Neural progenitor cell (in vitro differentiated cells): ENCODE results near the gene STK32B. TPM values are rescaled to one million over a fixed set of nuclear protein-coding genes. Genes with fewer than 3 reads are reported as not detected.
A peak's percentile ranks its signal among the peaks of the same experiment; 100 is the strongest.
"Not testable (repeated sequence)": the region's sequence is repeated elsewhere in the genome, so short reads cannot be mapped to it uniquely, and the experiment has no call there.

Experiments used
- DNase-seq: peaks from one replicate; pipeline ENCODE4 v3.0.0-alpha.2; 2016; ENCODE audit warnings: low spot score
- H2AFZ ChIP-seq: fragments of 200-600 bp; sonication (generic); replicated peaks from 2 replicates; pipeline ENCODE4 v1.6.1; 2016; ENCODE audit warnings: antibody characterized with exemption
- H3F3A ChIP-seq: fragments of 200-600 bp; sonication (generic); 2 replicates; pipeline ENCODE4 v1.6.1; 2016; ENCODE audit warnings: antibody characterized with exemption, low read depth
- H3K27ac ChIP-seq: fragments of 200-600 bp; sonication (generic); 2 replicates; pipeline ENCODE4 v1.5.1; 2016; ENCODE audit warnings: mild to moderate bottlenecking
- H3K27me3 ChIP-seq: fragments of 200-600 bp; sonication (generic); 2 replicates; pipeline ENCODE4 v1.6.1; 2016; ENCODE audit warnings: mild to moderate bottlenecking, moderate library complexity
- H3K36me3 ChIP-seq: fragments of 200-600 bp; sonication (generic); 2 replicates; pipeline ENCODE4 v1.5.1; 2016
- H3K4me1 ChIP-seq: fragments of 200-600 bp; sonication (generic); 2 replicates; pipeline ENCODE4 v1.6.1; 2016; ENCODE audit warnings: mixed run types
- H3K4me2 ChIP-seq: fragments of 200-600 bp; sonication (generic); 2 replicates; pipeline ENCODE4 v1.6.1; 2016
- H3K4me3 ChIP-seq: fragments of 200-600 bp; sonication (generic); 2 replicates; pipeline ENCODE4 v1.5.1; 2016
- H3K79me2 ChIP-seq: fragments of 200-600 bp; sonication (generic); 2 replicates; pipeline ENCODE4 v1.6.1; 2016; ENCODE audit warnings: low read depth
- H3K9ac ChIP-seq: fragments of 200-600 bp; sonication (generic); 2 replicates; pipeline ENCODE4 v1.6.1; 2016
- H3K9me3 ChIP-seq: fragments of 200-600 bp; sonication (generic); 2 replicates; pipeline ENCODE4 v1.5.1; 2016; ENCODE audit warnings: low read depth
- H4K20me1 ChIP-seq: fragments of 200-600 bp; sonication (generic); 2 replicates; pipeline ENCODE4 v1.6.1; 2016; ENCODE audit warnings: low read depth
- H3K27ac Mint-ChIP-seq: 3 replicates; pipeline ENCODE4 v1.8.0; 2021; ENCODE audit warnings: mixed read lengths
- H3K27me3 Mint-ChIP-seq: 2 replicates; pipeline ENCODE4 v1.8.0; 2022; ENCODE audit warnings: low read depth, mild to moderate bottlenecking, inconsistent platforms, moderate library complexity, mixed read lengths; ENCODE audit not compliant: insufficient read depth
- H3K36me3 Mint-ChIP-seq: 3 replicates; pipeline ENCODE4 v1.8.0; 2021; ENCODE audit warnings: mixed read lengths
- H3K4me1 Mint-ChIP-seq: 3 replicates; pipeline ENCODE4 v1.8.0; 2021; ENCODE audit warnings: mixed read lengths
- H3K4me3 Mint-ChIP-seq: 3 replicates; pipeline ENCODE4 v1.8.0; 2021; ENCODE audit warnings: mild to moderate bottlenecking, moderate library complexity, mixed read lengths
- H3K9me3 Mint-ChIP-seq: 3 replicates; pipeline ENCODE4 v1.8.0; 2020; ENCODE audit warnings: mixed read lengths
- EZH2 ChIP-seq: fragments of 200-600 bp; sonication (generic); IDR thresholded peaks from 2 replicates; pipeline ENCODE4 v1.6.1; 2017; ENCODE audit warnings: antibody characterized with exemption, mild to moderate bottlenecking, moderate library complexity
- EZH2phosphoT487 ChIP-seq: fragments of 200-600 bp; sonication (generic); IDR thresholded peaks from 2 replicates; pipeline ENCODE4 v1.6.1; 2017; ENCODE audit warnings: antibody characterized with exemption
- total RNA-seq: library from RNA; depleted of rRNA; stranded (reverse); fragments of >200 nt; gene quantifications from 2 replicates; pipeline ENCODE4 v1.2.3, GENCODE V29; 2015; ENCODE audit warnings: low replicate concordance
- TF ChIP-seq, protein P1 (sequence below): fragments of 200-600 bp; sonication (generic); IDR thresholded peaks from 2 replicates; pipeline ENCODE4 v1.5.1; 2017; ENCODE audit warnings: antibody characterized with exemption, mild to moderate bottlenecking

Gene STK32B
- total RNA-seq, 1 donor from 2014 or later: 2.5 TPM

DNA sequence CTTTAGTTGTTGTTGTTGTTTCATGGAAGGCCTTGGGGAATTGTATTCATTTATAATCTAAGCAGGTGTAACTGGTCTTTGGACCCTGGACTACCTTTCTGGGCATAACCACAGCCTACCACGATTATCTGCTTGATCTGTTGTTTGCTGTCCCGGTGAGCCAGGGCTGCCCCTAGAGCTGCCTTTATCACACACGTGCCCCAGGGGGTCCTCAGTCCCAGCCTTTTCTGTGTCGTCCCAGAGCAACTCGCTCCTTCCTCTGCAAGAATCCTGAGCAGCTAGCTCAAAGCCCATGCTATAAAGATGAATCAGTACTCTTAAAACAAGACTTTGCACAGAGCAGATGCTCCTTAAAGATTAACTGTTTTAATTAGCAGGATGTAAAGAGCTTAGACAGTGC is 383.9 kb downstream of the STK32B start:
- Histone ChIP-seq H3F3A (no peaks in the 10 kb centered on the region), H3K4me3 (no peak overlapping the region), H3K9me3 (no peaks in the 10 kb centered on the region), H2AFZ (no peak overlapping the region), H3K9ac (no peak overlapping the region), H3K4me2 (no peak overlapping the region), H3K79me2 (no peaks in the 10 kb centered on the region), H3K27ac (no peak overlapping the region), H4K20me1 (no peaks in the 10 kb centered on the region), H3K27me3 (no peaks in the 10 kb centered on the region), H3K36me3 (no peaks in the 10 kb centered on the region), H3K4me1 (no peaks in the 10 kb centered on the region)
- H3K4me3 Mint-ChIP-seq: no peak overlapping the region
- H3K4me1 Mint-ChIP-seq: no peaks in the 10 kb centered on the region
- H3K27me3 Mint-ChIP-seq: no peaks in the 10 kb centered on the region
- peak; percentile 33 for DNase-seq
- H3K9me3 Mint-ChIP-seq: peaks cover 3% of the 10 kb centered on the region
- no peak overlapping the region for H3K27ac Mint-ChIP-seq
- TF ChIP-seq, protein P1, sequence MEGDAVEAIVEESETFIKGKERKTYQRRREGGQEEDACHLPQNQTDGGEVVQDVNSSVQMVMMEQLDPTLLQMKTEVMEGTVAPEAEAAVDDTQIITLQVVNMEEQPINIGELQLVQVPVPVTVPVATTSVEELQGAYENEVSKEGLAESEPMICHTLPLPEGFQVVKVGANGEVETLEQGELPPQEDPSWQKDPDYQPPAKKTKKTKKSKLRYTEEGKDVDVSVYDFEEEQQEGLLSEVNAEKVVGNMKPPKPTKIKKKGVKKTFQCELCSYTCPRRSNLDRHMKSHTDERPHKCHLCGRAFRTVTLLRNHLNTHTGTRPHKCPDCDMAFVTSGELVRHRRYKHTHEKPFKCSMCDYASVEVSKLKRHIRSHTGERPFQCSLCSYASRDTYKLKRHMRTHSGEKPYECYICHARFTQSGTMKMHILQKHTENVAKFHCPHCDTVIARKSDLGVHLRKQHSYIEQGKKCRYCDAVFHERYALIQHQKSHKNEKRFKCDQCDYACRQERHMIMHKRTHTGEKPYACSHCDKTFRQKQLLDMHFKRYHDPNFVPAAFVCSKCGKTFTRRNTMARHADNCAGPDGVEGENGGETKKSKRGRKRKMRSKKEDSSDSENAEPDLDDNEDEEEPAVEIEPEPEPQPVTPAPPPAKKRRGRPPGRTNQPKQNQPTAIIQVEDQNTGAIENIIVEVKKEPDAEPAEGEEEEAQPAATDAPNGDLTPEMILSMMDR: no peak
- TF ChIP-seq EZH2 (no peak), EZH2phosphoT487 (no peak)
- no peaks in the 10 kb centered on the region for H3K36me3 Mint-ChIP-seq

DNA sequence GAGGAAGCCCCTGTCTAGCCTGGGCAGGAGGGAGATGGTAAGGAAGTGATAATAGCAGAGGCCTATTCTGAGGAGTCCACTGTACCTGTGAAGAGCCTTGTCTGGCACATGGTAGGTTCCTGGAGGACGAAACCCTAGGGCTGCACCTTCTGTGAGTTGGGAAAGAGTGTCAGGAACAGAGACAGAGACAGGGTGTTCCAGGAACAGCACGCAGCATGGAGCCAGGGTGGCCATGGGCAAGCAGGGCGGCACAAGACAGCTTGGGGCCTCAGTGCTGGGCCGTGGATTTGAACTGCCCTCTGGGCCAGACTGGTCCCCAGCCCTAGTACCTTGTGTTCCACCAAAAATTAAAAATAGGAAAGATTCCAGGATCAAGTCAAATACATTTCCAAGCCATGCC is 384.5 kb downstream of the STK32B start:
- TF ChIP-seq EZH2 (no peak), EZH2phosphoT487 (no peak)
- TF ChIP-seq, protein P1: no peak
- no peaks in the 10 kb centered on the region for H3K79me2 ChIP-seq
- H3K36me3 Mint-ChIP-seq: no peaks in the 10 kb centered on the region
- no peaks in the 10 kb centered on the region for H3K36me3 ChIP-seq
- H3K4me2 ChIP-seq: no peak overlapping the region
- H3K27me3 Mint-ChIP-seq: no peaks in the 10 kb centered on the region
- no peaks in the 10 kb centered on the region for H4K20me1 ChIP-seq
- H3K27ac Mint-ChIP-seq: no peak overlapping the region
- H3K4me3 ChIP-seq: no peak overlapping the region
- H3K4me3 Mint-ChIP-seq: no peak overlapping the region
- H3K27me3 ChIP-seq: no peaks in the 10 kb centered on the region
- H3K27ac ChIP-seq: no peak overlapping the region
- no peaks in the 10 kb centered on the region for H3K9me3 ChIP-seq
- no peak for DNase-seq
- no peaks in the 10 kb centered on the region for H3F3A ChIP-seq
- H3K9ac ChIP-seq: no peak overlapping the region
- H3K4me1 ChIP-seq: no peaks in the 10 kb centered on the region
- no peak overlapping the region for H2AFZ ChIP-seq
- no peaks in the 10 kb centered on the region for H3K4me1 Mint-ChIP-seq
- H3K9me3 Mint-ChIP-seq: peaks cover 3% of the 10 kb centered on the region

DNA sequence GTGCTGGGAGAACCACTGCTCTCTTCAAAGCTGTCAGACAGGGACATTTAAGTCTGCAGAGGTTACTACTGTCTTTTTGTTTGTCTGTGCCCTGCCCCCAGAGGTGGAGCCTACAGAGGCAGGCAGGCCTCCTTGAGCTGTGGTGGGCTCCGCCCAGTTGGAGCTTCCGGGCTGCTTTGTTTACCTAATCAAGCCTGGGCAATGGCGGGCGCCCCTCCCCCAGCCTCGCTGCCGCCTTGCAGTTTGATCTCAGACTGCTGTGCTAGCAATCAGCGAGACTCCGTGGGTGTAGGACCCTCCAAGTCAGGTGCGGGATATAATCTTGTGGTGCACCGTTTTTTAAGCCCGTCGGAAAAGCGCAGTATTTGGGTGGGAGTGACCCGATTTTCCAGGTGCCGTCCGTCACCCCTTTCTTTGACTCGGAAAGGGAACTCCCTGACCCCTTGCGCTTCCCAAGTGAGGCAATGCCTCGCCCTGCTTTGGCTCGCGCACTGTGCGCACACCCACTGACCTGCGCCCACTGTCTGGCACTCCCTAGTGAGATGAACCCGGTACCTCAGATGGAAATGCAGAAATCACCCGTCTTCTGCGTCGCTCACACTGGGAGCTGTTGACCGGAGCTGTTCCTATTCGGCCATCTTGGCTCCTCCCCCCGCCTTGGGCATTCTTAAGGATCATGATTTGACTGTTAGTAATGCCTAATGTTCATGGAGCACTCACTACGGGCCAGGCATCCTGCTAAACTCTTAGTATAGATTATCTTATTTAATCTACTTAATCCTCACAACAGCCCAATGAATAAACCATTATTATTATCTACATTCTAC is 392.9 kb downstream of the STK32B start:
- not testable (repeated sequence) for H3K4me1 ChIP-seq, H3K9ac ChIP-seq, H3F3A ChIP-seq, H3K9me3 ChIP-seq, H3K9me3 Mint-ChIP-seq, H3K27me3 ChIP-seq, H3K36me3 ChIP-seq, H4K20me1 ChIP-seq, H3K79me2 ChIP-seq, H3K4me3 ChIP-seq, H3K27ac ChIP-seq, H3K4me1 Mint-ChIP-seq, DNase-seq, H3K36me3 Mint-ChIP-seq, H3K4me3 Mint-ChIP-seq, H3K27ac Mint-ChIP-seq, H3K27me3 Mint-ChIP-seq
- Histone ChIP-seq H2AFZ (peak overlapping the region; percentile 68), H3K4me2 (peak overlapping the region; percentile 38)

DNA sequence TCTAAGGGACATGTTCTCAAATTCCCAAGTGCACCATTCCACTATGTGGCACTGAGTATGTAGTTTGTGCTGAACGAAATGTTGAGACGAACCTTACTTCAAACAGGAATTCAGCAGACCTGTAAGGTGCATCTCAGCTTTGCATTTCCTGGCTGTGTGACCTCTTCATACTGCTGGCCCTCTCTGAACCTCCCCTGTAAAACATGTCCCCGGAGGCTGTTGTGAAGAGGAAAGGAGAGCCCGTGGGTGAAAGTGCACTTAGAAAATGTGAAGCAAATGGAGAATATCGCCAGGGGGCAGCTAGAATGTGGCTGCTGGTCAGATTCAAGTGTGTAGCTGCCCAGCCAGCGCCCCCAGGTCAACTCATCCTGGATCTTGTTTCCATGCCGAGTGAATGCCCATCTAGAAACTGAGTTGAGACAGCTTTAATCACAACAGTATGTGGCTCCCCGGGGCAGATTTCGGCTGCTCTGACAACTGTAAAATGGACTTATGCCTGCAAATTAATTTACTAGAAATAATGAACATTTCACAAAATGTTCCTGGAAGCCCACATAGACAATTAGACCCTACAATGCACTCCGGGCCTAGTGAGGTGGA is 393.7 kb downstream of the STK32B start:
- Histone ChIP-seq H3K4me2 (no peak overlapping the region), H3K27me3 (no peaks in the 10 kb centered on the region), H3K79me2 (no peaks in the 10 kb centered on the region), H3K4me1 (no peaks in the 10 kb centered on the region), H3K9ac (no peak overlapping the region), H3K36me3 (no peaks in the 10 kb centered on the region), H3K27ac (no peak overlapping the region), H2AFZ (no peak overlapping the region), H3K9me3 (no peaks in the 10 kb centered on the region), H3F3A (no peaks in the 10 kb centered on the region), H3K4me3 (no peak overlapping the region), H4K20me1 (no peaks in the 10 kb centered on the region)
- TF ChIP-seq, protein P1: no peak
- no peak for TF ChIP-seq EZH2
- Mint-ChIP-seq H3K36me3 (no peaks in the 10 kb centered on the region), H3K4me1 (peaks cover 10% of the 10 kb centered on the region), H3K4me3 (no peak overlapping the region), H3K27me3 (peaks cover 2% of the 10 kb centered on the region), H3K27ac (no peak overlapping the region), H3K9me3 (no peaks in the 10 kb centered on the region)
- DNase-seq: no peak
